Body of pancreas (tissue), 4 donors: ENCODE results near the gene NDUFAB1. TPM values are rescaled to one million over a fixed set of nuclear protein-coding genes. Genes with fewer than 3 reads are reported as not detected.

Experiments used
- ATAC-seq: fragments of 150-250 bp; one replicate; pipeline ENCODE4 v1.9.1; 2016
- DNase-seq, 4 donors: peaks; one replicate each; pipeline ENCODE4 v3.0.0-alpha.2; 2019
- H3K27ac ChIP-seq, 4 donors: fragments of 200-600 bp; sonication (generic); 1 replicate in 3 of 4; 2 replicates in 1 of 4; pipeline versions ENCODE4 v1.5.1 to v1.6.1; 2016 to 2019; ENCODE audit warnings: mild to moderate bottlenecking in 1 of 4, mixed read lengths in 1 of 4, moderate library complexity in 1 of 4
- H3K27me3 ChIP-seq, 2 donors: fragments of 200-600 bp; sonication (generic); one replicate each; pipeline ENCODE4 v1.6.0; 2016; ENCODE audit warnings: mild to moderate bottlenecking in 1 of 2
- H3K36me3 ChIP-seq, 2 donors: fragments of 200-600 bp; sonication (generic); replicated peaks in 1 of 2; 2 replicates each; pipeline ENCODE4 v1.5.1; 2016; ENCODE audit warnings: low read depth in 2 of 2; ENCODE audit not compliant: insufficient read depth in 1 of 2
- H3K4me1 ChIP-seq: fragments of 200-600 bp; sonication (generic); one replicate; pipeline ENCODE4 v1.6.0; 2016
- H3K4me3 ChIP-seq, 2 donors: fragments of 200-600 bp; sonication (generic); 1 replicate in 1 of 2; 2 replicates in 1 of 2; pipeline ENCODE4 v1.5.1; 2016 to 2019
- H3K9me3 ChIP-seq, 3 donors: fragments of 200-600 bp; sonication (generic); 1 replicate in 2 of 3; 2 replicates in 1 of 3; pipeline ENCODE4 v1.5.1; 2016
- CTCF ChIP-seq, 7 experiments: fragments of 450-650 bp in 4 of 7; fragments of 200-600 bp in 3 of 7; sonication (generic) in 3 of 7; IDR thresholded peaks; one replicate each; pipeline ENCODE4 v1.5.1; 2016 to 2019; ENCODE audit warnings: antibody characterized with exemption in 7 of 7
- POLR2A ChIP-seq, 3 donors: fragments of 450-650 bp; IDR thresholded peaks; one replicate each; pipeline ENCODE4 v1.6.1; 2016; ENCODE audit warnings: antibody characterized with exemption in 3 of 3, mild to moderate bottlenecking in 2 of 3
- WGBS, 2 donors: methylation state at CpG; one replicate each; pipeline ENCODE4 v1.1.5; 2017; 5-methylcytosine and 5-hydroxymethylcytosine counted together
- intact Hi-C: fragments of 100-400 bp; cut with DNase I; formaldehyde crosslinking; loops from one replicate; pipeline ENCODE4 v1.15.1; 2023
- total RNA-seq, 2 donors: library from RNA; depleted of rRNA; stranded (reverse); fragments of >200 nt; gene quantifications; one replicate each; pipeline ENCODE4 v1.1.0, GENCODE V29; 2016

The NDUFAB1 gene
- total RNA-seq, 2 donors from 2014 or later, result 16.2 to 42.0 TPM

GRCh38 chr16:23573817-23574216, 22.3 kb downstream of the NDUFAB1 start:
- Histone ChIP-seq H3K4me1 (peaks cover 14% of the 10 kb centered on the region), H3K27ac (peak overlapping the region in 1 of 4 donors; percentile 16), H3K36me3 (peaks cover 0 to 16% of the 10 kb centered on the region in 2 donors), H3K27me3 (no peaks in the 10 kb centered on the region), H3K4me3 (no peak overlapping the region), H3K9me3 (no peaks in the 10 kb centered on the region)
- intact Hi-C loops, result no loop called here
- TF ChIP-seq POLR2A (IDR thresholded peaks at IDR 0.05), result no peak
- TF ChIP-seq CTCF (IDR thresholded peaks at IDR 0.05), result no peak
- WGBS, 2 donors, result 35 to 63% methylated on average over 5 of the region's 5 CpGs
- no peak for ATAC-seq
- DNase-seq, result no peak

GRCh38 chr16:23572394-23572793, 23.7 kb downstream of the NDUFAB1 start:
- peaks cover 0 to 22% of the 10 kb centered on the region in 2 donors for H3K36me3 ChIP-seq
- ATAC-seq (no peak), DNase-seq (no peak)
- H3K4me3 ChIP-seq, result no peak overlapping the region
- intact Hi-C loops, result no loop called here
- TF ChIP-seq POLR2A (IDR thresholded peaks at IDR 0.05) (no peak), CTCF (IDR thresholded peaks at IDR 0.05) (no peak)
- H3K27me3 ChIP-seq, result no peaks in the 10 kb centered on the region
- 91 to 97% methylated on average over 9 of the region's 9 CpGs for WGBS, 2 donors
- H3K4me1 ChIP-seq, result peaks cover 14% of the 10 kb centered on the region
- H3K27ac ChIP-seq, result no peak overlapping the region
- H3K9me3 ChIP-seq, result no peaks in the 10 kb centered on the region

- Histone ChIP-seq H3K9me3 (no peaks in the 10 kb centered on the region), H3K4me3 (no peak overlapping the region), H3K27me3 (no peaks in the 10 kb centered on the region), H3K4me1 (peaks cover 14% of the 10 kb centered on the region), H3K36me3 (peaks cover 0 to 27% of the 10 kb centered on the region in 2 donors), H3K27ac (no peak overlapping the region)
- 90 to 97% methylated on average over 5 of the region's 5 CpGs for WGBS, 2 donors
- no peak for DNase-seq
- TF ChIP-seq POLR2A (IDR thresholded peaks at IDR 0.05), result no peak
- TF ChIP-seq CTCF (IDR thresholded peaks at IDR 0.05), result no peak
- no peak for ATAC-seq
- intact Hi-C loops, result no loop called here
These were observed 24.2 kb downstream of the NDUFAB1 start for GRCh38 chr16:23571895-23572294.

GRCh38 chr16:23570992-23571632, 25.0 kb downstream of the NDUFAB1 start:
- TF ChIP-seq POLR2A (IDR thresholded peaks at IDR 0.05), result no peak
- TF ChIP-seq CTCF (IDR thresholded peaks at IDR 0.05), result no peak
- WGBS, 2 donors, result 79 to 85% methylated on average over 8 of the region's 8 CpGs

GRCh38 chr16:23567602-23568001, 28.5 kb downstream of the NDUFAB1 start:
- Histone ChIP-seq H3K27me3 (no peaks in the 10 kb centered on the region), H3K4me1 (no peaks in the 10 kb centered on the region), H3K36me3 (peaks cover 6 to 51% of the 10 kb centered on the region in 2 donors), H3K9me3 (no peaks in the 10 kb centered on the region), H3K27ac (no peak overlapping the region), H3K4me3 (no peak overlapping the region)
- WGBS, 2 donors, result 95 to 100% methylated on average over 2 to 3 of the region's 3 CpGs
- no peak for DNase-seq
- intact Hi-C loops, result no loop called here
- TF ChIP-seq POLR2A (IDR thresholded peaks at IDR 0.05), result no peak
- no peak for TF ChIP-seq CTCF (IDR thresholded peaks at IDR 0.05)
- ATAC-seq, result no peak

More at GRCh38 chr16:23570992-23571632, 25.0 kb downstream of the NDUFAB1 start:
- Histone ChIP-seq H3K4me1 (peaks cover 14% of the 10 kb centered on the region), H3K9me3 (no peaks in the 10 kb centered on the region), H3K4me3 (no peak overlapping the region), H3K27me3 (no peaks in the 10 kb centered on the region), H3K27ac (no peak overlapping the region), H3K36me3 (peaks cover 0 to 30% of the 10 kb centered on the region in 2 donors)
- ATAC-seq (no peak), DNase-seq (peak in 1 of 4 donors; percentile 18)
- intact Hi-C loops, result no loop called here
